Gastroesophageal sphincter (tissue), 4 donors: ENCODE results near the gene SHH. TPM values are rescaled to one million over a fixed set of nuclear protein-coding genes. Genes with fewer than 3 reads are reported as not detected.

Source experiments
- ATAC-seq: fragments of 150-250 bp; one replicate; pipeline ENCODE4 v1.9.1; 2016; ENCODE audit warnings: mild to moderate bottlenecking, moderate library complexity
- H3K27ac ChIP-seq, 4 donors: fragments of 200-600 bp; sonication (generic) in 3 of 4; 1 replicate in 3 of 4; 2 replicates in 1 of 4; pipeline ENCODE4 v1.5.1; 2016 to 2019
- H3K27me3 ChIP-seq: fragments of 200-600 bp; sonication (generic); one replicate; pipeline ENCODE4 v1.5.1; 2019
- H3K36me3 ChIP-seq, 2 donors: fragments of 200-600 bp; sonication (generic); one replicate each; pipeline ENCODE4 v1.5.1; 2019; ENCODE audit warnings: control low read depth in 1 of 2
- H3K4me1 ChIP-seq, 3 donors: fragments of 200-600 bp; sonication (generic); 1 replicate in 2 of 3; 2 replicates in 1 of 3; pipeline ENCODE4 v1.5.1; 2016 to 2019; ENCODE audit warnings: control low read depth in 2 of 3
- H3K4me3 ChIP-seq, 2 donors: fragments of 200-600 bp; sonication (generic); one replicate each; pipeline ENCODE4 v1.5.1; 2019; ENCODE audit warnings: mild to moderate bottlenecking in 1 of 2, moderate library complexity in 1 of 2
- H3K9me3 ChIP-seq, 3 donors: fragments of 200-600 bp; sonication (generic); one replicate each; pipeline ENCODE4 v1.5.1; 2017 to 2019; ENCODE audit warnings: control low read depth in 2 of 3
- EP300 ChIP-seq: sonication (generic); formaldehyde crosslinking; IDR thresholded peaks from one replicate; pipeline ENCODE4 v1.6.1; 2017; ENCODE audit warnings: antibody characterized with exemption, mild to moderate bottlenecking
- POLR2A ChIP-seq, 2 donors: fragments of 450-650 bp; IDR thresholded peaks; one replicate each; pipeline ENCODE4 v1.6.1; 2017; ENCODE audit warnings: antibody characterized with exemption in 2 of 2, mild to moderate bottlenecking in 2 of 2, moderate library complexity in 1 of 2
- POLR2AphosphoS5 ChIP-seq: sonication (generic); formaldehyde crosslinking; IDR thresholded peaks from one replicate; pipeline ENCODE4 v1.6.1; 2017; ENCODE audit warnings: antibody characterized with exemption
- WGBS, 2 donors: methylation state at CpG; one replicate each; pipeline ENCODE4 v1.1.5; 2018; ENCODE audit warnings: low coverage in 1 of 2; 5-methylcytosine and 5-hydroxymethylcytosine counted together
- total RNA-seq, 4 donors: library from RNA; depleted of rRNA; stranded (reverse); fragments of >200 nt; gene quantifications; one replicate each; pipeline ENCODE4 v1.1.0, GENCODE V29; 2016
- TF ChIP-seq, protein P1 (sequence below), 4 experiments: fragments of 200-600 bp in 2 of 4; fragments of 450-650 bp in 2 of 4; sonication (generic) in 1 of 4; IDR thresholded peaks; one replicate each; pipeline ENCODE4 v1.5.1; 2017 to 2019; ENCODE audit warnings: antibody characterized with exemption in 4 of 4, mild to moderate bottlenecking in 2 of 4, moderate library complexity in 2 of 4

The SHH gene
- total RNA-seq, 4 donors from 2014 or later = 0.08 TPM; not detected in 3

DNA sequence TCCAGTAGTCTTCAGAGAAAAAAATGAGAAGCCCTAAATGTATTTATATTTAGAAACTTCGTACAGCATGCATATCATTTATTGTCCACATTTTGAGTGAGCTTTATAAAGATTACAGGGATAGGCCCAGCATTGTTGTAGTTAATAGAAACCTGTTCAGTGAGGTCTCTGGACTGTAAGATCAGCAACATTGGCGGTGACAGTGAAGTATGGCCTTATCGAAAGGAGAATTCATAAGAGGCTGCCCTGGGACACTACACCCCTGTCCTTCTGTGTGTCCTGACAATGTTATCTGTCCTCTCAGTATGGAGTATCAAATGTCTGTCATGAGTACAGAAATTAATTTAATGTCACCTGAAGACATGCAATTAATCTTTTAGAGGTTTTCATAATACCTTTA is 57.2 kb downstream of the SHH start:
- no peak for TF ChIP-seq POLR2AphosphoS5
- TF ChIP-seq, protein P1, sequence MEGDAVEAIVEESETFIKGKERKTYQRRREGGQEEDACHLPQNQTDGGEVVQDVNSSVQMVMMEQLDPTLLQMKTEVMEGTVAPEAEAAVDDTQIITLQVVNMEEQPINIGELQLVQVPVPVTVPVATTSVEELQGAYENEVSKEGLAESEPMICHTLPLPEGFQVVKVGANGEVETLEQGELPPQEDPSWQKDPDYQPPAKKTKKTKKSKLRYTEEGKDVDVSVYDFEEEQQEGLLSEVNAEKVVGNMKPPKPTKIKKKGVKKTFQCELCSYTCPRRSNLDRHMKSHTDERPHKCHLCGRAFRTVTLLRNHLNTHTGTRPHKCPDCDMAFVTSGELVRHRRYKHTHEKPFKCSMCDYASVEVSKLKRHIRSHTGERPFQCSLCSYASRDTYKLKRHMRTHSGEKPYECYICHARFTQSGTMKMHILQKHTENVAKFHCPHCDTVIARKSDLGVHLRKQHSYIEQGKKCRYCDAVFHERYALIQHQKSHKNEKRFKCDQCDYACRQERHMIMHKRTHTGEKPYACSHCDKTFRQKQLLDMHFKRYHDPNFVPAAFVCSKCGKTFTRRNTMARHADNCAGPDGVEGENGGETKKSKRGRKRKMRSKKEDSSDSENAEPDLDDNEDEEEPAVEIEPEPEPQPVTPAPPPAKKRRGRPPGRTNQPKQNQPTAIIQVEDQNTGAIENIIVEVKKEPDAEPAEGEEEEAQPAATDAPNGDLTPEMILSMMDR (IDR thresholded peaks at IDR 0.05) = no peak
- TF ChIP-seq POLR2A (IDR thresholded peaks at IDR 0.05) = no peak
- no peak for TF ChIP-seq EP300
- no peak for ATAC-seq
- peaks cover 8 to 56% (median 11%) of the 10 kb centered on the region in 3 donors for H3K4me1 ChIP-seq

DNA sequence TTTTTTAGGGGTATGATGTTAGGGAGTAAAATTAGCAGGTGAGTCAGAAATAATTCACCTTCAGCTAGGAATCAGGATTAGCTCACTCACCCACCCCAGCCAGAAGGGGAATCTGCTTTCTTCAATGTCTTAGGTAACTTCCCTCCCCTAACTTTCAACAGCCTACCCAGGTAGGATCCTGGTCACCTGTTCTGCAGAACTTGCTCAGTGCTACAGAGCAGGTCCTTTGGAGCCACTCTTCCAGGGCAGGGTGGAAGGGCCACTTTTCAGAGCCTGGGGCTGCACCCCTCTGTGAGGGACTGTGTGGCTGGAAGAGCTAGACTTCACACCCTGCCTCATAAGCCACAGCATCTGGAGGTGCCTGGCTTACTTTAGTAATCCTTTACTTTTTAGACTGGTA is 58.1 kb downstream of the SHH start:
- H3K27me3 ChIP-seq = no peaks in the 10 kb centered on the region
- H3K36me3 ChIP-seq = peaks cover 0 to 9% of the 10 kb centered on the region in 2 donors
- H3K4me1 ChIP-seq = peaks cover 8 to 64% (median 11%) of the 10 kb centered on the region in 3 donors
- H3K4me3 ChIP-seq = no peak overlapping the region
- TF ChIP-seq, protein P1 (IDR thresholded peaks at IDR 0.05) = no peak
- TF ChIP-seq POLR2AphosphoS5 (no peak), POLR2A (IDR thresholded peaks at IDR 0.05) (no peak), EP300 (no peak)
- H3K9me3 ChIP-seq = no peaks in the 10 kb centered on the region
- no peak overlapping the region for H3K27ac ChIP-seq
- no peak for ATAC-seq

More for the DNA sequence above, 57.2 kb downstream of the SHH start:
- peaks cover 0 to 15% of the 10 kb centered on the region in 2 donors for H3K36me3 ChIP-seq
- H3K27me3 ChIP-seq = no peaks in the 10 kb centered on the region
- H3K9me3 ChIP-seq = no peaks in the 10 kb centered on the region
- WGBS, 2 donors = 85 to 89% methylated on average over 3 of the region's 3 CpGs
- no peak overlapping the region for H3K27ac ChIP-seq
- no peak overlapping the region for H3K4me3 ChIP-seq

DNA sequence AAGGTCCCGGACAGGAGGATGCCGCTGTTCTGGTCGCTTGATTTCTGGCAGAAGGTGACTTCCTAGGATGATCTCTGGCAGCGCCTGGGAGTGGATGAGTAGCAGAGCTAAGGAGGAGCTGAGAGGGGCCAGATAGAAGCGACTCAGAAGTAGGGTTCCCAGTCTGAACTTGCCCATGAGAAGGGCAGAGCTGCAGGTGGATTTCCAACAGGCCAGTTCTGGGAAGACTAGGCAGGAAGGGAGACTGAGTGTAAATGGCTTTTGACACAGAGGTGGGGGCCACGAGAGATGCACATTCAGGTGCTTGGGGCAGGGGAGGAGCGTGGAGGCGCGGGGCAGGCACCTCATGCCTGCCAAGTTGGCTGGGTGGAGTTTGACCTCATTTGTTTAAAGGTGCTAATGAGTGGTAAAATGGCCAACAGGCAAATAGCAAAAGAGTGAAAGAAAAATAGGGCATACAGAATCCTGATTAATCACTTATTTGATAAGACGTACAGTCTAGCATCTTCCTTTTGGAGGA is 58.8 kb downstream of the SHH start:
- ATAC-seq = no peak
- Histone ChIP-seq H3K36me3 (peaks cover 0 to 3% of the 10 kb centered on the region in 2 donors), H3K4me3 (no peak overlapping the region), H3K27ac (no peak overlapping the region), H3K4me1 (peaks cover 8 to 71% (median 11%) of the 10 kb centered on the region in 3 donors), H3K27me3 (no peaks in the 10 kb centered on the region), H3K9me3 (no peaks in the 10 kb centered on the region)
- 71% methylated on average over 6 of the region's 10 CpGs; no CpG with 5 or more reads in 1 of the 2 donors for WGBS, 2 donors
- TF ChIP-seq POLR2AphosphoS5 (no peak), POLR2A (IDR thresholded peaks at IDR 0.05) (no peak), EP300 (no peak)
- TF ChIP-seq, protein P1 (IDR thresholded peaks at IDR 0.05) = no peak

DNA sequence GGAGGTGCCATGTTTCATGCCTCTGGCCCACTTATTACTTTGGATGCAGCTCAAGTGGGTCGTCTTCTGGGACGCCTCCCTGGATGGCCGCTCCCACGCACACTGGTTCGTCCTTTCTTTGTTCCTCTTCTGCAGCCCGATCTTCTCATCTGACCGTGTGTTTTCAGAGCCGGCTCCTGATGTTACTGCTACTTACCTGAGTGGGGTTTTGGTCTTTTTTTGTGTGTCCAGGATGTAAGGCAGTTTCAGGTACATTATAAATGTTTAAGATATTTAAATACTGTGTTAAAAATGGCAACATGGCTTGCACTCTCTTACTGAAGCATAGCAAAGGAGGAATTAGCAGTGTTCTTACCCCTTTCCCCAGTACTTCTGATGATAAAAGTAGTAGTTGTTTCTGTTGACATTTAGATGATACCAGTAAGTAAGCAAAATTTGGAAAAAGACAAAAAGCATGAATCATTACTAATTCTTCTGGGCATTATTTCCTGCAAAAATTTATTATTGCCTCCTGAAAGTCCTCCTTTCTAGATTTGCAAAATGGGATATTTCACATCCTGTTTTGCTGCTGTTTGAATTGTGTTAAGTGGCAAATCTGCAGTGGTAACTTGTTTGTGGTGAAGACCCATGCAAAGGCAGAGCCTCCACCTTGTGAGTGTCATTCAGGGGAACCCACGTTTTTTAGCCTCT is 59.4 kb downstream of the SHH start:
- H3K4me1 ChIP-seq = peaks cover 8 to 74% (median 11%) of the 10 kb centered on the region in 3 donors
- WGBS, 2 donors = 80 to 82% methylated on average over 2 to 3 of the region's 9 CpGs
- ATAC-seq = no peak

More for the DNA sequence above, 59.4 kb downstream of the SHH start:
- H3K27ac ChIP-seq = no peak overlapping the region
- no peak overlapping the region for H3K4me3 ChIP-seq
- TF ChIP-seq POLR2AphosphoS5 (no peak), EP300 (no peak), POLR2A (IDR thresholded peaks at IDR 0.05) (no peak)
- TF ChIP-seq, protein P1 (IDR thresholded peaks at IDR 0.05) = no peak
- no peaks in the 10 kb centered on the region for H3K27me3 ChIP-seq
- H3K9me3 ChIP-seq = no peaks in the 10 kb centered on the region
- H3K36me3 ChIP-seq = no peaks in the 10 kb centered on the region
